Testis (tissue), 3 donors: ENCODE measurements around the gene ZFYVE26. TPM values are rescaled to one million over a fixed set of nuclear protein-coding genes. Genes with fewer than 3 reads are reported as not detected.

ENCODE experiments used
- DNase-seq: peaks from one replicate; pipeline ENCODE4 v3.0.0-alpha.2; 2019
- H3K27ac ChIP-seq, 2 donors: fragments of 200-600 bp; sonication (generic); one replicate each; pipeline ENCODE4 v1.5.1; 2019
- H3K27me3 ChIP-seq: fragments of 200-600 bp; sonication (generic); one replicate; pipeline ENCODE4 v1.5.1; 2019
- H3K36me3 ChIP-seq: fragments of 200-600 bp; sonication (generic); one replicate; pipeline ENCODE4 v1.5.1; 2017; ENCODE audit warnings: low read depth; ENCODE audit errors: missing control alignments
- H3K4me1 ChIP-seq: fragments of 200-600 bp; sonication (generic); one replicate; pipeline ENCODE4 v1.5.1; 2019
- H3K4me3 ChIP-seq, 2 donors: fragments of 200-600 bp; sonication (generic); one replicate each; pipeline ENCODE4 v1.5.1; 2017 to 2019
- H3K9me3 ChIP-seq: fragments of 200-600 bp; sonication (generic); one replicate; pipeline ENCODE4 v1.5.1; 2017
- POLR2A ChIP-seq: fragments of 450-650 bp; IDR thresholded peaks from one replicate; pipeline ENCODE4 v1.6.1; 2017; ENCODE audit warnings: antibody characterized with exemption, mild to moderate bottlenecking, moderate library complexity
- WGBS, 2 donors: methylation state at CpG; one replicate each; pipeline ENCODE4 v1.1.5; 2018; 5-methylcytosine and 5-hydroxymethylcytosine counted together
- intact Hi-C: fragments of 100-400 bp; cut with DNase I; formaldehyde crosslinking; loops from one replicate; pipeline ENCODE4 v1.15.1; 2023; ENCODE audit warnings: low total_unique reads
- polyA plus RNA-seq: library from polyadenylated mRNA; stranded (reverse); fragments of 350-450 nt; fragmentation: Illumina TruSeq; extraction: RNeasy Lipid Tissue Mini Kit (QIAGEN cat#74804); gene quantifications from one replicate; pipeline ENCODE4 v1.2.3, GENCODE V29; 2014; ENCODE audit warnings: low read depth, low replicate concordance; ENCODE audit not compliant: insufficient read depth
- total RNA-seq, 2 donors: library from RNA; depleted of rRNA; stranded (reverse); fragments of >200 nt; gene quantifications; one replicate each; pipeline ENCODE4 v1.2.3, GENCODE V29; 2016
- TF ChIP-seq, protein P1 (sequence below), 3 experiments: fragments of 450-650 bp in 2 of 3; fragments of 200-600 bp in 1 of 3; sonication (generic) in 1 of 3; IDR thresholded peaks; one replicate each; pipeline ENCODE4 v1.5.1; 2016 to 2019; ENCODE audit warnings: antibody characterized with exemption in 3 of 3, mild to moderate bottlenecking in 2 of 3, moderate library complexity in 1 of 3

The ZFYVE26 gene
- total and polyA plus RNA-seq, 3 donors from 2014 or later = 9.4 to 34.6 (median 32.7) TPM

DNA sequence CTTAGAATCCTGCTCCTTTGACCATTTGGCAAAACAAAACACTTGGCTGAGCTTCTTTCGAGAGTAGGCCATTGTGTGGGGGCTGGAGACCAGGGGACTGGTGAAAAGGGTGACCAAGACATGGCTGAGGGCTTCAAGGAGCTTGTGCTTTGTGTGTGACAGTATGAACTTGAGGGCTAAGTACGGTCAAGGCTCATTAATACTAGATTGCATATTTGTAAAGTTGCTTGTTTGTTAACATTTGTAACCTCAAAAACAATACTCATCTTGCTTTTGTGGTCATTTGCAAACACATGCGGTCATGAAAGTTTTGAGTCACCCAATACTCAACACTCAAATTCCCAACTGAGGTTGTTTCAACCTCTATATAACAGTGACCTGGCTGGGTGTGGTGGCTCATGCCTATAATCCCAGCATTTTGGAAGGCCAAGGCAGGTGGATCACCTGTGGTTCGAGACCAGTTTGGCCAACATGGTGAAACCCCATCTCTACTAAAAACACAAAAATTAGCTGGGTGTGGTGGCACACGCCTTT is 42.5 kb downstream of the ZFYVE26 start:
- no peak overlapping the region for H3K4me3 ChIP-seq
- H3K27ac ChIP-seq = no peak overlapping the region
- 94 to 95% methylated on average over 5 of the region's 5 CpGs for WGBS, 2 donors
- no peaks in the 10 kb centered on the region for H3K4me1 ChIP-seq
- no peaks in the 10 kb centered on the region for H3K9me3 ChIP-seq
- intact Hi-C loops = no loop called here
- DNase-seq = no peak
- no peaks in the 10 kb centered on the region for H3K27me3 ChIP-seq
- no peak for TF ChIP-seq POLR2A
- TF ChIP-seq, protein P1, sequence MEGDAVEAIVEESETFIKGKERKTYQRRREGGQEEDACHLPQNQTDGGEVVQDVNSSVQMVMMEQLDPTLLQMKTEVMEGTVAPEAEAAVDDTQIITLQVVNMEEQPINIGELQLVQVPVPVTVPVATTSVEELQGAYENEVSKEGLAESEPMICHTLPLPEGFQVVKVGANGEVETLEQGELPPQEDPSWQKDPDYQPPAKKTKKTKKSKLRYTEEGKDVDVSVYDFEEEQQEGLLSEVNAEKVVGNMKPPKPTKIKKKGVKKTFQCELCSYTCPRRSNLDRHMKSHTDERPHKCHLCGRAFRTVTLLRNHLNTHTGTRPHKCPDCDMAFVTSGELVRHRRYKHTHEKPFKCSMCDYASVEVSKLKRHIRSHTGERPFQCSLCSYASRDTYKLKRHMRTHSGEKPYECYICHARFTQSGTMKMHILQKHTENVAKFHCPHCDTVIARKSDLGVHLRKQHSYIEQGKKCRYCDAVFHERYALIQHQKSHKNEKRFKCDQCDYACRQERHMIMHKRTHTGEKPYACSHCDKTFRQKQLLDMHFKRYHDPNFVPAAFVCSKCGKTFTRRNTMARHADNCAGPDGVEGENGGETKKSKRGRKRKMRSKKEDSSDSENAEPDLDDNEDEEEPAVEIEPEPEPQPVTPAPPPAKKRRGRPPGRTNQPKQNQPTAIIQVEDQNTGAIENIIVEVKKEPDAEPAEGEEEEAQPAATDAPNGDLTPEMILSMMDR (IDR thresholded peaks at IDR 0.05) = no peak
- H3K36me3 ChIP-seq = no peaks in the 10 kb centered on the region

DNA sequence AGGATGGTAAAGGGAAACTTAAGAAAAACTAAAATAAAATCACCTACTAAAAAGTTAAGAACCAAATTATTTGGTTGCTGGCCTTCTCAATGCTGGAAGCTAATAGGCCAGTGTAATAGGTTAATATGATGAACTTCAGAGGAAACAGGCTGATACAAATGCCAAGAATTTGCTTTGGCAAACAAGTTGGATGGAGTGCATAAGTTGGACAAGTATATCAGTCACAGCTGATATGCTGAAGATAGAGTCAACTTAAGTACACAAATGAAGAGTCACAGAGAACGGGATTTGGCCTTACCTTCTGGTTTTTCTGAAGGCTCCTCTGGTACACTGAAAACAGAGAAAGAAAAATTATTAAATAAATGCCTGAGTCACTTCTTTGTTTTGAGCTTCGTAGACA is 48.2 kb downstream of the ZFYVE26 start:
- Histone ChIP-seq H3K4me3 (no peak overlapping the region), H3K27me3 (no peaks in the 10 kb centered on the region), H3K4me1 (no peaks in the 10 kb centered on the region), H3K9me3 (no peaks in the 10 kb centered on the region), H3K36me3 (no peaks in the 10 kb centered on the region), H3K27ac (no peak overlapping the region)
- no peak for DNase-seq
- TF ChIP-seq, protein P1 (IDR thresholded peaks at IDR 0.05) = no peak
- TF ChIP-seq POLR2A = no peak
- 88 to 94% methylated on average over 2 of the region's 2 CpGs for WGBS, 2 donors
- intact Hi-C loops = no loop called here

DNA sequence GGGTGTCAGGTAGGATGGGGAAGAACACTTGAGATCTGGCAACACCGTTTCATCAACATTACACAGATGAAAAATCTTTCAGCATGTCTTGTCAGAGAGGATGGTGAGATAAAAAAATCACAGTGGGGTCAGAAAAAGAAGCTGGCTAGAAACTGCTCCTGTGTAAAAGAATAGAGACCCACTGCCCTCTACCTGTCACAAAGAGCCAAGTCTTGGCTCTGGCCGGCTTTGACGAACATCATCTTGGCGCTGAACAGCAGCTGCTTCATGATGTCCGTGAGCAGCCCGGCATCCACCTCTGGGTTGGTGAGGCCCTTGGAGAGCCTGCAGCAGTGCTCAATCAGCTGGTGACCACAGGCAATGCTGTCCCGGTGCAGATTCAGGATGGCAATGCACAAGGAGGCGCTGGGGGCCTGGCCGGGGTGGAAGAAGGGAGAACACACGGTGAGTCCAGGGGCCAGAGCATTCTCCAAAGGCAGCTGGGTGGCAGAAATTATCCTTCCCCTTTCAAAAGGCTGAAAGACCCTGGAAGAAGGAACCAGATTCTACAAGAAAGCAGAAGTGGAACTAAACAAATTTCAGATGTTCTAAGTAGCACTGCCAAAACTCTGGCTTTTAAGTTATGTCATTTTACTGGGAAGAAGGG is 50.2 kb downstream of the ZFYVE26 start:
- no peaks in the 10 kb centered on the region for H3K36me3 ChIP-seq
- WGBS, 2 donors = 73 to 77% methylated on average over 10 of the region's 10 CpGs
- no peak overlapping the region for H3K4me3 ChIP-seq
- no peak for TF ChIP-seq POLR2A
- TF ChIP-seq, protein P1 (IDR thresholded peaks at IDR 0.05) = no peak
- no peaks in the 10 kb centered on the region for H3K27me3 ChIP-seq
- DNase-seq = no peak
- H3K27ac ChIP-seq = no peak overlapping the region
- intact Hi-C loops = no loop called here
- H3K4me1 ChIP-seq = no peaks in the 10 kb centered on the region
- H3K9me3 ChIP-seq = no peaks in the 10 kb centered on the region

DNA sequence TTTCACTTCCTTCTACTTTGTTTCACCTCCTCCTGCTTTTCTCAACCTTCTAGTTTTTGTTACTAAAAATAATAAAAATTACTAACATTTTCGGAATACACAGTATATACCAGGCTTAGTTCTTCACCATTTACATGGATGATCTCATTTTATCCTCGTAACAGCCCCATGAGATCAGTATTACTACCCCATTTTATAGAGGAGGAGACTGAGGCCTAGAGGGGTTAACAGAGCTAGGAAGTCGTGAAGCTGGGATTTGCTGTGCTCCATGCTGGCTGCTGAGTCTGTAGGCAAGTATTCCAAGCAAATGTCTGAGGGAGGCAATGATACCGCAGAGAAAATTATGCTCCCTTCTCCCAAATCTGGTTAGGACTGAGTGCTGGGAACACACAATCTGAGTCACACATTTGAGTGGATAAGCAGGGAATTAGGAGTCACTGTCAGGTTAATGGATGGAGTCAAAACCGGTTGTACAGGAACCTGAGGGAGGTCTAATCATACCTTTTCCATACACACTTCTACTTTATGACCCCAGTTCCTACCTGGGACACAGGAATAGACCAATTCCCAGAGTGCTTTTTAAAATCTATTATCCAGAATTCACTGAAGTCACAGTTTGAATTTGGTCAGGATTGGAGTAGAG is 51.1 kb downstream of the ZFYVE26 start:
- TF ChIP-seq POLR2A = no peak
- no peak overlapping the region for H3K4me3 ChIP-seq
- no peak overlapping the region for H3K27ac ChIP-seq
- WGBS, 2 donors = 90 to 92% methylated on average over 5 of the region's 5 CpGs
- DNase-seq = no peak
- H3K36me3 ChIP-seq = no peaks in the 10 kb centered on the region
- H3K4me1 ChIP-seq = no peaks in the 10 kb centered on the region
- intact Hi-C loops = no loop called here
- H3K9me3 ChIP-seq = no peaks in the 10 kb centered on the region
- H3K27me3 ChIP-seq = no peaks in the 10 kb centered on the region

DNA sequence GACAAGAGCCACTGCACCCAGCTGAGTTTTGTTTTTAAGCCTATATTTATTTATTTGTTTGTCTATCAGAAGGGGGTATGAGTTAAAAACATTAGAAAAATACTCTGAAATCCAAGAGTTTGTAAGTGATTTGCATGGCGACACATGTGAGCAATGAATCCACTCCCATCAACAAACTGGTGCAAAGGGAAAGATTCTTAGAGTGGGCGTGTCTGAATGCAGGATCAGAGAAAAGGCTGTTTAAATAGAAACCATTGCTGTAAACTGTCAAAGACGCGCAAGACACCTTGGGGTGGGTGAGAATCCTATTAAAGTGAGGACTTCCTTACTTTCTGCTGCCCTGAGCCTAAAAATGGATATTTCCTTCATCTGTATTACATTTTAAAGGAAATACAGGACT is 51.9 kb downstream of the ZFYVE26 start:
- H3K36me3 ChIP-seq = no peaks in the 10 kb centered on the region
- TF ChIP-seq, protein P1 (IDR thresholded peaks at IDR 0.05) = no peak
- no peak for TF ChIP-seq POLR2A
- DNase-seq = no peak
- no peaks in the 10 kb centered on the region for H3K4me1 ChIP-seq
- H3K27me3 ChIP-seq = no peaks in the 10 kb centered on the region
- H3K9me3 ChIP-seq = no peaks in the 10 kb centered on the region
- H3K27ac ChIP-seq = no peak overlapping the region
- H3K4me3 ChIP-seq = no peak overlapping the region
- intact Hi-C loops = no loop called here
- 85 to 94% methylated on average over 4 of the region's 4 CpGs for WGBS, 2 donors
